HepG2 (cell line): Measurements from ENCODE around the gene PRRC2A. TPM values are rescaled to one million over a fixed set of nuclear protein-coding genes. Genes with fewer than 3 reads are reported as not detected.

Experiments
- AGO2 ChIP-seq: fragments of 200-400 bp; formaldehyde crosslinking; optimal IDR thresholded peaks from 2 replicates; pipeline ENCODE3; 2017; ENCODE audit warnings: mild to moderate bottlenecking, low read depth, low read length, moderate library complexity
- MTA1 ChIP-seq: sonication (generic); formaldehyde crosslinking; IDR thresholded peaks from 2 replicates; pipeline ENCODE4 v1.4.0; 2020; ENCODE audit warnings: missing genetic modification reagents, mild to moderate bottlenecking, borderline replicate concordance
- PPARG ChIP-seq: conservative IDR thresholded peaks from 2 replicates; pipeline ENCODE4 v1.6.1; 2016; ENCODE audit warnings: missing biosample characterization, missing genetic modification reagents
- PRDM10 ChIP-seq: sonication (generic); formaldehyde crosslinking; IDR thresholded peaks from 2 replicates; pipeline ENCODE4 v1.4.0; 2020; ENCODE audit warnings: low read depth, missing genetic modification reagents
- ZNF580 ChIP-seq: IDR thresholded peaks from 2 replicates; pipeline ENCODE4 v1.6.1; 2016; ENCODE audit warnings: low read depth, borderline replicate concordance
- ZSCAN5A ChIP-seq: sonication (generic); formaldehyde crosslinking; IDR thresholded peaks from 2 replicates; pipeline ENCODE4 v1.8.0; 2022; ENCODE audit warnings: mild to moderate bottlenecking, missing genetic modification reagents, borderline replicate concordance
- polyA plus RNA-seq, 8 experiments: library from polyadenylated mRNA; depleted of rRNA in 3 of 8; stranded (reverse) in 7 of 8; unstranded in 1 of 8; fragments of >200 nt; fragmentation: Illumina TruSeq in 4 of 8; extraction: Trizol in 4 of 8; gene quantifications; 2 replicates each; pipeline versions ENCODE4 v1.2.1 to v1.2.3, GENCODE V29; 2011 to 2016; ENCODE audit warnings: low read depth in 4 of 8, missing spikeins in 1 of 8, mixed read lengths in 1 of 8; ENCODE audit not compliant: insufficient read depth in 1 of 8
- total RNA-seq, 5 experiments: library from RNA; depleted of rRNA; stranded (reverse); fragments of >200 nt; fragmentation: Illumina TruSeq; extraction: Trizol; gene quantifications; 2 replicates each; pipeline ENCODE4 v1.2.3, GENCODE V29; 2016; ENCODE audit warnings: low read depth in 1 of 5

Gene PRRC2A
- total and polyA plus RNA-seq, 2 of the 13 experiments (the other 11 are each of a cell fraction or from before 2014, with no cell fraction given), result 38.9 to 47.4 TPM

- TF ChIP-seq PRDM10 (no peak), AGO2 (no peak), PPARG (CRISPR knock-in tag) (no peak), ZSCAN5A (no peak), MTA1 (no peak), ZNF580 (CRISPR knock-in tag) (no peak)
These were observed 10.8 kb upstream of the PRRC2A start (continued) for GRCh38 chr6:31609519-31610406.
